Measurements from ENCODE around the gene TCF7.

TCF7 gene

DNA sequence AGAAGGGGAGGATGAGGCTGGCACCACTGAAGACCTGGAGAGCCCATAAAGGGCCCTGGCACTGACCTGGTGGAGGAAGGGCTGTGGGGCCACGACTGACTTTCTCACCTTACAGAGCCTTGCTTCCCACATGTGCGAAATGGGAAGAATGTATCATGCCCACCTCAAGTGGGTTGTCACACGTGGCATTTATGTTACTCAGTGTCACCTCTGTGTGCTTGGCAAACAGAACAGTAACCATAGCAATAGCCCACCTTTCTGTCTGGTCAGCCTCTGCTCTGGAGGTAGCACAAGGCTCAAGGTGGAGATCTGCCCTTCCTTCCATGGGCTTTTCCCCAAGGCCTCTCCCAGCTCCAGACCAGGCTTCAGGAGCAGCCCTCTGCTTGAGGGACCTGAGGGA is 16.7 kb downstream of the TCF7 start:
- no peak for DNase-seq (ENCODE audit: low read depth, low spot score)

GRCh38 chr5:134131578-134132350 is 17.3 kb downstream of the TCF7 start:
- DNase-seq (ENCODE audit: low read depth, low spot score), result no peak

DNA sequence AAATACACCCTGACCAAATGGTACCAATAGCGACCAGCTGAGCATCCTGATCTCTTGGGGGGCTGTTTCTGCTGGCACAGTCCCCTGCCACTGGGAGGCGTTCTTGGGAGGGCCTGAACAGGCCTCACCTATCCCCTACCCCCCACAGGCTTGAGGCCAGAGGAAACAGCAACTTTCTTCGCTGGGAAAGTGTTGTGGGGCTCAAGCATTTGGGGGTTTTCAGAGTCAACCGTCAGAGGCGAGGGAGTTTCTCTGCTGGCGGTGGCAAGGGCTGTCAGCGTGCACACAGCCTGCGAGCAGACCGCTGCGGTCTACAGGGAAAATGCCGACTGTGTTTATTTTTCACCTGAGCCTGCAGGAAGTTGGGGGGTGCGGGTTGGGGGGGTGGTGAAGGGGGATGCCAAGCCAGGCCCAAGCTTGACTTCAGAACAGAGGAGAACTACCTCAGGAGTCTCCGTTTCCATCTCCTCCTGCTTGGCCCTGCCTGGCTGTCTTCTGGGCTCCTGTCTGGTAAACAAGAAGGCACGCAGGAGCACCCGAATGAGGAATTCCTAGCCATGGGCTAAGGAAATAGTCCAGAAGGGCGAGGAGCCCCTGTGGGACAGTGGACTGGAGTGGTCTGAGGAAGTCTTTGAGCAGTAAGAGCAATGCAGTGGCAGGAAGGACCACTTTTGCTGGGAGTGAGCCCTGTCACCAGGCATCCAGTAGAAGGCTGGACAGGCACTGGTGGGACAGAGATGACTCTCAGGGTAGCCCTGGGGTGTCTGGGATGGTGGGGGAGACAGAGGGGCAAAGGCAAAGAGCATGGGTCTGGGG is 18.1 kb downstream of the TCF7 start:
- peak; percentile 7 for DNase-seq (ENCODE audit: low read depth, low spot score)

GRCh38 chr5:134133188-134133994 is 18.9 kb downstream of the TCF7 start:
- DNase-seq (ENCODE audit: low read depth, low spot score), result no peak

- DNase-seq (ENCODE audit: low read depth, low spot score), result no peak
Measured at GRCh38 chr5:134133995-134134541, 19.6 kb downstream of the TCF7 start.

DNA sequence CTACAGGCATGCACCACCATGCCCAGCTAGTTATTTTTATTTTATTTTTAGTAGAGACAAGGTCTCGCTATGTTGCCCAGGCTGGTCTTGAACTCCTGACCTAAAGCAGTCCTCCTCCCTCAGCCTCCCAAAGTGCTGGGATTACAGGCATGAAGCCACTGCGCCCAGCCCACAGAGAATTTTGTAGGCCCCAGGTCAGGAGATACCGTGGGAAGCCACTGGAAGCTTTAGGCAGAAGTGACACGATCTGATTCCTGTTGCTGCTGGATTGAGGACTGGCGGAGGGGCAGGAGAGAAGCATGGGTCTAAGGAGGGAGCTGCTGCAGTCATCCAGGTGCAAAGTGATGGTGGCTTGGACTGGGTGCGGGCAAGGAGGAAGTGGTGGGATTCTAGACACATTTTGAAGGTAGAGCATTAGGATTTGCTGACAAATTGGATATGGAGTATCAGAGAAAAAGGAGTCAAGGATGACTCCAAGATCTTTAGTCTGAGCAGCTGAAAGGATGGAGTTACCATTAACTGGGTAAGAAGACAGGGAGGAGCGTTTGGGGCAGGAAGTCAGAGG is 20.7 kb downstream of the TCF7 start:
- no peak for DNase-seq (ENCODE audit: low read depth, low spot score)

- DNase-seq (ENCODE audit: low read depth, low spot score), result no peak
Measured at GRCh38 chr5:134136221-134136631, 21.7 kb downstream of the TCF7 start.

DNA sequence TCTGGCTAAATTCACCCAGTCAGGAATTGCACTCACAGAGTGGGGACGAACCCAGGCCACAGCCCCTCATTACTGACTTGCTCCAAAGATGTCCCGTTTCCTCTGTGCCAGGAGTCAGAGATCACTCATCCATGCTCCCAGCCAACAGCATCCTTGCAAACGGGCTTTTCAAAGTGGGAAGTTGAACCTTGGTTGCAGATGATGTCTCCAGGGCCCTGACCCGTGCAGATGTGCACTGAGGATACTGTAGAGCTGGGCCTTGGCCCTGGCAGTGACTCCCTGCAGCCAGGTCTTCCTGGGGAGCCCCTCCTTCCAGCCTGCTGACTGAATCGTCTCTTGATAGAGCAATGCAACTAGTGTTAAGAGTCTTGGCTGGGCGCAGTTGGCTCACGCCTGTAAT is 22.3 kb downstream of the TCF7 start:
- no peak for DNase-seq (ENCODE audit: low read depth, low spot score)

DNA sequence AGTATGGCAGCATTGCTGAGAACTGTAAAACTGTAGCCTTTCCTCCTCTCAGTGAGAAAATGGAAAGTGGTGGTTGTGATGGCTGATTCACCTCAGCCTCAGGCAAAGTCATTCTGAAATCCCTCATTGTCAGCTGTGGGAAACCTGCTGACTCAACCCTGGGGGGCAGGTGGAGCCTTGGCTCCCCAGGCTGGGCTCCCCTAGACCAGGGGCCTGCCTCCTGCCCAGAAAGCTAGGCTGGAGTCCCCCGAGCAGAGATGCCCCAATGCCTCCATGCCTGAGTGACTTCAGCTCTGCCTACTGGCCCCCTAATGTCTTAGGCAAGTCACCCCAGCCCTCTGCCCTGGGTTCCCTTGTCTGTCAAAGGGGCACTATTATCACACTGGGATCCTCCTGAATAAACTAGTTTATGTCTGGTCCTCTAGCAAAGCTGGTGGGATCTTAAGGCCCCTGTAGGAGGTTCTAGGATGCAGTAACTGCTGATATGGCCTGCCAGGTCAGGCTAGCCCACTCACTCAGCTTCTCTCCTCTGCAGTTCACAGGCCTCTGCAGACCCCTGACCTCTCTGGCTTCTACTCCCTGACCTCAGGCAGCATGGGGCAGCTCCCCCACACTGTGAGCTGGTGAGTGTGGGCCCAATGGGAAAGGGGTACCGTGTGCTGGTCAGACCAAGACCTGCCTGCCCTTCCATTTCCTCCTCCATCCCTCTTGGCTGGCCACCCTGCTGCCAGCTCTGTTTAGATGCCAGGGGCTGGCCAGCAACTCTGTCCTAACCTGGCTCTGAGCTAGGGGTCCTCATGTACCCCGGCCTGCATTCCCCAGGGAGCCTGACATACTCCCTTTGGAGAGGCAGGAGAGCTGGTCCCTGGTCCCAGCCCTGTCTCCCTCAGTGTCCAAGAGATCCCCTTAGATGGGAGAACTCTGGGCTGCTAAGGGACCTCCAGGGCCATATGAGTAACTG is 24.2 kb downstream of the TCF7 start:
- no peak for DNase-seq (ENCODE audit: low read depth, low spot score)

DNA sequence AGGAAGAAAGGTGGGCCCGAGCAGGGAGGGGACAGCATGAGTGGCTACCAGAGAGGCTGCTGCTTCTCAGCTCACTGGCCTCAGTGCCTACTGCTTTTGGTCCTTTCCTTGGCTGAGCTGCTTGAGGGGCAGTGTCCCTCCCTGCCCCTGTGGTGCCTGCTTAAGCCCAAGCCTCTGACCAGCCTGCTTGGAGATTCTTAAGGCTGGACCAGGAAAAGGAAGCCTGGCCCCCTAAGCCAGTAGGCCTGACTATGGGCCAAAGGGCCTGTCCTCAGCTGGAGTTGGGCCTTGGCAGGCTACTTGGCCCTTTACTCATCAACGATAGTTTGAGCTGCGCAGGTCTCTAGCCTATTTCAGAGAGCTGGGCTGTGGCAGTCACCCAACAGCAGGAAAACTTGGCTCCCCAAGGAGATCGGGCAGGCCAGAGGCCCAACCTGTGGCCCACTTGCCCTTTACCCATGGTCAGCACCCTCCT is 24.9 kb downstream of the TCF7 start:
- DNase-seq (ENCODE audit: low read depth, low spot score), result no peak

GRCh38 chr5:134139891-134140469 is 25.5 kb downstream of the TCF7 start:
- DNase-seq (ENCODE audit: low read depth, low spot score), result no peak

DNA sequence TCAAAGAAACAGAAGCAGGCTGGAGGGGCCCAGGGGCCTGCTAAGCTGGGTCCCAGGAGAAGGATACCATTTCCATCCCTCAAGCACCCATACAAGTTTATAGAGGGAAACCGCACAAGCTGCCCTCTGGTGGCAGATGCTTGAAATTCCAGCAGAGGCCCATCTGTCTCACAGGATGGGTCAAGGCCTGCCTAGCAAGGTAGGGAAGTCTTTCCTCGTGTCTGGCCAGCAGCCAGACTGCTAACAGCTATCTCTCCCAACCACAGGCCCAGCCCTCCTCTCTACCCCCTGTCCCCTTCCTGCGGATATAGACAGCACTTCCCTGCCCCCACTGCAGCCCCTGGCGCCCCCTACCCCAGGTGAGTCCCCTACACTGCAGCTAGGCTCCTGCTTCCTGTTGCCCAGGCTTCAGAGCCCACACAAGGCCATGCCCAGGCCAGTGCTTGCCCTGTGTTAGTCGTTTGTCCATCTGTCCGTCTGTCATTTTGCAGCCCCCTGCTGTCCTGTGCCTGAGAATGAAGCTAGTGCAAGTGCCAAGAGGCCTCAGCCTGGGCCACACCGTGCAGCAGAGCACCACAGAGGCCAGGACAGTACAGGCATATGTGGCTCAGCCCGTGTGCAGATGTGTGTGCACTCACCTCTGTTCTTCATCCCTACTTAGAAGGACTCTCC is 26.2 kb downstream of the TCF7 start:
- peak; percentile 20 for DNase-seq (ENCODE audit: low read depth, low spot score)

DNA sequence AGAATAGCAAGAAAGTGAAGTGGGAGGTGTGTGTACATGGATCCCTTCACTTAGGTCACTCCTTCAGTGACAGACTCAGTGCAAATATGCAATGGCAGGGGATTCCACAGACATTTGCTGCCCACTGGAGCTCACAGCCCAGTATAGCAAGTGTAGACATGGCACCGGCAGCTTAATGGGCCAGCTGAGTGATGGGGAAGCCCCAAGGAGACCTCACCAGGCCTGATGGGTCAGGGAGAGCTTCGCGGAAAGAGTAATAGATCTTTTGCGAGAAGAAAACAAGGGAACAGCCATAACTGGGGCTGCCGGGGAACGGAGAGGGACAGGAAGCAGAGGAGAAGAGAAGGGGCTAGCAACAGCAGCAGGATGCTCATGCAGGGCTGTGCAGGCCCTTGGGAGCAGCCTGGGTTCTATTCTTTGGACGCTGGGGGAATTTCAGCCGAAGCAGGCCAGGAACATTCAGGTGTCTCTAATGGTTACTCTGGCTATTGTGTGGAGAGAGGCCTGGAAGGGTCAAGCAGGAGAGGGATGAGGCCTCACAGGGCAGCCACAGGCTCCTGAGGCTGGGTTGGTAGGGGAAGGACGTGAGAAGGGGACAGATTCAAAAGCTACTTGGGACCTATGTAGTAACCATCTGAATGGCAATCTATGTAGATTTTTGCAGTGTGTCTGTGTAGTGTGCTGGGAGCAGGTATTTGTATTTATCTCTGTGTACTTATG is 27.0 kb downstream of the TCF7 start:
- no peak for DNase-seq (ENCODE audit: low read depth, low spot score)

GRCh38 chr5:134142052-134142451 is 27.6 kb downstream of the TCF7 start:
- no peak for DNase-seq (ENCODE audit: low read depth, low spot score)

- DNase-seq (ENCODE audit: low read depth, low spot score), result no peak
Measured at GRCh38 chr5:134142806-134143205, 28.3 kb downstream of the TCF7 start.

DNA sequence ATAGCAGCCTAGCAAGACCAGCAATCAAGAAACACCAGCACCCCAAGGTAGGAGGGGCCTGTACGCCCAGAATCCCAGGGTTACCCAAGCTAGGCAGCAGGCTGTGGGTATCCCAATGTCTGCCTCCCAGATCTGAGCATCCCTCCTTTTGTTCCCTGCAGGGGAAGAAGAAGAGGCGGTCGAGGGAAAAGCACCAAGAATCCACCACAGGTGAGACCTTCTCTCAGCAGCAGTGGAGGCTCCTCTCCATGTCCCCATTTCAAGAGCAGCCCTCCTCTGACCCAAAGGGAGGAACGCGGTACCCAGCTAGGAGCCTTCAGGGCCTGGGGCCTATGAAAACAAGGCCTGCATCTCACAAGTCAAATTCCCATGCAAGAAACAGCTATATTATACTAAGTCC is 28.9 kb downstream of the TCF7 start:
- no peak for DNase-seq (ENCODE audit: low read depth, low spot score)

DNA sequence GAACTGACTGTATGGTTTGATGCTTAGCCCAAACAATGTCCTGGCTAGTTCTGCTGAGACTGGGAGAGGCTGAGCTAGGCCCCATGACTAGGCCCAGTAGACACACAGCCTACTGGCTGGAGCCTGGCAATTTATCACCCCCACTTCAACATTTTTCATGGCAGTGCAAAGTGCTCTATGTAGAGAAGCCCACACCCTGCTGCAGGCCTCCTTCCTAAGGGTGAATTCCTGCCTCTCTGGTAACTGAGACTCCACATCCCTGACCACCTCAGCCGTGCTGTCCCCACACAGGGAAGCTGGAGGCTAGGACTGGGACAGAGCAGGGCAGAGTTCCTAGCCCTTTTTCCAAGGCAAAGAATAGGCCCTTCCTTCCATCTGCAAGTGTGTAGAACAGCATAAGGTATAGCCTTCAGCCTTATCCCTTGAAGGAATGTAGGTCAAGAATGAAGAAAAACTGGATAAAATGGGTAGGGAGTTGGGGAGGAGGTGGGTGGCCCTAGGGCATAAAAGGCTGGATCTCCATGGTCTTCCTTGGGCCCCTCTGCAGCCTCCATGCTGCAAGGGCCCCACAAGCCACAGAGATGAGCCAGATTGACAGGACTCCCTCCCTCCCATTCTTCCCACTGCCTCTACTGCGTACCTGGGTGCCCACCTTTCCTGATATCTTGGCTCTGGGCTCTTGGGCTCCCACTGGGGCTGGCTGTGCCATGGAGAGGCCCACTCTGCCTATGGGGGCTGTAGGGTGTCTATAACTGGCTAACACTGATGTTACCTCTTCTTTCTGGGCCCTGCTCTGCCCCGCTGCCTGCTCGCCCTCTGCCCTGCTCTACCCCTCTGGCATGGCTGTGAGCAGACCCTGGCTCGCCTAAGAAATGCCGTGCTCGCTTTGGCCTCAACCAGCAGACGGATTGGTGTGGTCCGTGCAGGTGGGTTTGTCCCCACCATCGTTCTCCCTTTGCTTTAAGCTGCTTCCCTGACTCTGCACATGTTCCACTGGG is 29.8 kb downstream of the TCF7 start:
- DNase-seq (ENCODE audit: low read depth, low spot score), result no peak
